ENCODE data around the gene IGLL1. TPM values are rescaled to one million over a fixed set of nuclear protein-coding genes. Genes with fewer than 3 reads are reported as not detected.

IGLL1 gene
- total and polyA plus RNA-seq, 2 donors (not counting 3 experiments of a cell fraction or from before 2014, with no cell fraction given), result not detected

DNA sequence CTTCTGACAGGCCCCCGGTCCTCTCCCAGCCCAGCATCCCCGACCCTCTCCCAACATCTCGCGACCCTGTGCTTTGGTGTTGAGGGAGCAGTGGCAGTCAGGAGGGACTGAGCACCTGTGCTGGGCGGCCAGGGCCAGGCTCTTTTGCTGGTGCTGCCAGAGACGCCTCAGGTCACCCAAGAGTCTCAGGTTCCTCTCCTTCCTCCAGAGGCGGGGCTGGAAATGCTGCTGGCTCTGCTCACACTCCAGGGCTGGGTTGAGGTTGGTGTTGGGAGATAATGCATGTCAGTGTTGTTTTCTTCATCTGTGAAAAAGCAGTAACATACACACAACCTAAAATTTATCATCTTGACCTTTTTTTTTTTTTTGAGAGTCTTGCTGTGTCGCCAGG is 1.2 kb upstream of the IGLL1 start:
- no TSS peak for BruUV-seq (replicated peaks)
- no peak overlapping the region for H3K4me3 ChIP-seq (replicated peaks in 1 of 3; ENCODE audit: insufficient read depth in 1 of 3, low read depth in 1 of 3, low read length in 3 of 3)
- no peaks in the 10 kb centered on the region for H3K36me3 ChIP-seq (ENCODE audit: control insufficient read depth in 2 of 2, extremely low read depth in 1 of 2, insufficient read depth in 2 of 2, low read length in 2 of 2)
- no peaks in the 10 kb centered on the region for H3K4me1 ChIP-seq (ENCODE audit: control insufficient read depth, extremely low read depth, insufficient read depth, low read length)
- no peak overlapping the region for H3K27ac ChIP-seq (ENCODE audit: insufficient read depth, low read depth, low read length)
- intact Hi-C loops (cut with micrococcal nuclease) (no loop called here), dilution Hi-C loops (cut with MboI; ENCODE audit: extremely low pct_ligation_motif_present, low sequenced_read_pairs) (no loop called here)
- H4K20me1 ChIP-seq (replicated peaks; ENCODE audit: control insufficient read depth, extremely low read depth, insufficient read depth, low read length), result no peaks in the 10 kb centered on the region
- CTCF ChIA-PET, result interaction anchor here (0.7 kb wide), 1 partner anchor 10 kb away, joined by 3 read pairs; no protein-coding TSS in a partner anchor
- no peak for TF ChIP-seq EZH2 (IDR thresholded peaks at IDR 0.05; ENCODE audit: borderline replicate concordance, low read depth, low read length, severe bottlenecking)
- TF ChIP-seq POLR2AphosphoS5 (IDR thresholded peaks at IDR 0.05; ENCODE audit: insufficient read depth, low read depth, low read length), result no peak
- TF ChIP-seq MYC (IDR thresholded peaks at IDR 0.05; ENCODE audit: low read depth, low read length), result no peak
- TF ChIP-seq GATA2 (IDR thresholded peaks at IDR 0.05; ENCODE audit: insufficient read depth, insufficient read length, low read depth, low read length), result no peak
- no peak for TF ChIP-seq POLR2A (IDR thresholded peaks at IDR 0.05; ENCODE audit: low read depth, low read length)
- TF ChIP-seq, protein P1, sequence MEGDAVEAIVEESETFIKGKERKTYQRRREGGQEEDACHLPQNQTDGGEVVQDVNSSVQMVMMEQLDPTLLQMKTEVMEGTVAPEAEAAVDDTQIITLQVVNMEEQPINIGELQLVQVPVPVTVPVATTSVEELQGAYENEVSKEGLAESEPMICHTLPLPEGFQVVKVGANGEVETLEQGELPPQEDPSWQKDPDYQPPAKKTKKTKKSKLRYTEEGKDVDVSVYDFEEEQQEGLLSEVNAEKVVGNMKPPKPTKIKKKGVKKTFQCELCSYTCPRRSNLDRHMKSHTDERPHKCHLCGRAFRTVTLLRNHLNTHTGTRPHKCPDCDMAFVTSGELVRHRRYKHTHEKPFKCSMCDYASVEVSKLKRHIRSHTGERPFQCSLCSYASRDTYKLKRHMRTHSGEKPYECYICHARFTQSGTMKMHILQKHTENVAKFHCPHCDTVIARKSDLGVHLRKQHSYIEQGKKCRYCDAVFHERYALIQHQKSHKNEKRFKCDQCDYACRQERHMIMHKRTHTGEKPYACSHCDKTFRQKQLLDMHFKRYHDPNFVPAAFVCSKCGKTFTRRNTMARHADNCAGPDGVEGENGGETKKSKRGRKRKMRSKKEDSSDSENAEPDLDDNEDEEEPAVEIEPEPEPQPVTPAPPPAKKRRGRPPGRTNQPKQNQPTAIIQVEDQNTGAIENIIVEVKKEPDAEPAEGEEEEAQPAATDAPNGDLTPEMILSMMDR (IDR thresholded peaks at IDR 0.05; ENCODE audit: extremely low read depth in 1 of 2, insufficient read depth in 1 of 2, low read depth in 1 of 2, low read length in 2 of 2), result no peak
- TF ChIP-seq, protein P2, sequence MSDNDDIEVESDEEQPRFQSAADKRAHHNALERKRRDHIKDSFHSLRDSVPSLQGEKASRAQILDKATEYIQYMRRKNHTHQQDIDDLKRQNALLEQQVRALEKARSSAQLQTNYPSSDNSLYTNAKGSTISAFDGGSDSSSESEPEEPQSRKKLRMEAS (IDR thresholded peaks at IDR 0.05; ENCODE audit: insufficient read depth, insufficient read length), result no peak
- TF ChIP-seq JUN (IDR thresholded peaks at IDR 0.05; ENCODE audit: borderline replicate concordance, insufficient read depth, insufficient read length, low read depth), result no peak
- no peak for TF ChIP-seq FOS (IDR thresholded peaks at IDR 0.05; ENCODE audit: borderline replicate concordance, insufficient read depth, low read length)
- POLR2A ChIA-PET, result no interaction called here
- no peaks in the 10 kb centered on the region for H3K79me2 ChIP-seq (ENCODE audit: control insufficient read depth, insufficient read depth, low read length)
- H2AFZ ChIP-seq (ENCODE audit: low read depth, low read length), result no peak overlapping the region
- no peak for FAIRE-seq
- H3K9me1 ChIP-seq (replicated peaks; ENCODE audit: control insufficient read depth, extremely low read depth, insufficient read depth, low read length), result no peaks in the 10 kb centered on the region
- H3K9me3 ChIP-seq (replicated peaks; ENCODE audit: control insufficient read depth, insufficient read depth, low read length), result no peaks in the 10 kb centered on the region
- H3K27me3 ChIP-seq (ENCODE audit: control insufficient read depth in 2 of 2, insufficient read depth in 2 of 2, low read length in 2 of 2), result no peaks in the 10 kb centered on the region
- DNase-seq (ENCODE audit: low read depth, low spot score), result no peak
- no peak overlapping the region for H3K4me2 ChIP-seq (ENCODE audit: insufficient read depth, low read length)
- no peak overlapping the region for H3K9ac ChIP-seq (replicated peaks; ENCODE audit: extremely low read depth, insufficient read depth, low read length)
